Stimulated activated effector memory CD8-positive, alpha-beta T cell treated with anti-CD3 and anti-CD28 coated beads, Interleukin-12 subunit alpha, Interleukin-12 subunit beta, amount 100 ng/mL, for 72 hours (primary cell): ENCODE results near the gene ITGB7.
"Not testable (repeated sequence)": the region's sequence is repeated elsewhere in the genome, so short reads cannot be mapped to it uniquely, and the experiment has no call there.

Source experiments
- ATAC-seq: fragments of 150-1000 bp; cut with Tn5 transposase; 2 replicates; pipeline ENCODE4 v1.10.0; 2021
- DNase-seq, 2 donors: peaks; one replicate each; pipeline ENCODE4 v3.0.0; 2021 to 2022; ENCODE audit warnings: low spot score in 2 of 2
- H3K27ac Mint-ChIP-seq: one replicate; pipeline ENCODE4 v1.8.0; 2022; ENCODE audit warnings: mild to moderate bottlenecking, mixed read lengths
- H3K36me3 Mint-ChIP-seq: one replicate; pipeline ENCODE4 v1.8.0; 2022; ENCODE audit warnings: mild to moderate bottlenecking, mixed read lengths
- H3K4me1 Mint-ChIP-seq: one replicate; pipeline ENCODE4 v1.8.0; 2022; ENCODE audit warnings: mixed read lengths
- H3K4me3 Mint-ChIP-seq: one replicate; pipeline ENCODE4 v1.8.0; 2022; ENCODE audit warnings: mild to moderate bottlenecking, mixed read lengths
- H3K9me3 Mint-ChIP-seq: one replicate; pipeline ENCODE4 v1.8.0; 2022; ENCODE audit warnings: mixed read lengths

The ITGB7 gene

GRCh38 chr12:53214687-53215455 lies 7.8 kb upstream of the ITGB7 start:
- H3K36me3 Mint-ChIP-seq = peaks cover 90% of the 10 kb centered on the region
- H3K9me3 Mint-ChIP-seq = no peaks in the 10 kb centered on the region
- DNase-seq (no peak), ATAC-seq (no peak)
- peak overlapping the region; percentile 94 for H3K27ac Mint-ChIP-seq
- H3K4me1 Mint-ChIP-seq = peaks cover 91% of the 10 kb centered on the region
- H3K4me3 Mint-ChIP-seq = no peak overlapping the region

GRCh38 chr12:53214221-53214620 lies 7.2 kb upstream of the ITGB7 start:
- ATAC-seq = no peak
- H3K4me1 Mint-ChIP-seq = peaks cover 91% of the 10 kb centered on the region
- DNase-seq = no peak
- H3K36me3 Mint-ChIP-seq = peaks cover 86% of the 10 kb centered on the region
- H3K4me3 Mint-ChIP-seq = no peak overlapping the region
- peak overlapping the region; percentile 94 for H3K27ac Mint-ChIP-seq
- no peaks in the 10 kb centered on the region for H3K9me3 Mint-ChIP-seq

- Mint-ChIP-seq H3K27ac (peak overlapping the region; percentile 70), H3K4me3 (no peak overlapping the region), H3K9me3 (no peaks in the 10 kb centered on the region), H3K36me3 (peaks cover 88% of the 10 kb centered on the region), H3K4me1 (peaks cover 91% of the 10 kb centered on the region)
- ATAC-seq (peak; percentile 72), DNase-seq (peak; percentile 73 to 89)
These were observed 6.3 kb upstream of the ITGB7 start for GRCh38 chr12:53213348-53213747.

- no peaks in the 10 kb centered on the region for H3K9me3 Mint-ChIP-seq
- H3K36me3 Mint-ChIP-seq = peaks cover 88% of the 10 kb centered on the region
- no peak for ATAC-seq
- H3K27ac Mint-ChIP-seq = peak overlapping the region; percentile 70
- no peak for DNase-seq
- H3K4me1 Mint-ChIP-seq = peaks cover 91% of the 10 kb centered on the region
- no peak overlapping the region for H3K4me3 Mint-ChIP-seq
These were observed 5.9 kb upstream of the ITGB7 start for GRCh38 chr12:53212931-53213330.

GRCh38 chr12:53211476-53212381 lies 4.7 kb upstream of the ITGB7 start:
- DNase-seq (no peak), ATAC-seq (no peak)
- no peaks in the 10 kb centered on the region for H3K9me3 Mint-ChIP-seq
- H3K36me3 Mint-ChIP-seq = peaks cover 86% of the 10 kb centered on the region
- H3K4me3 Mint-ChIP-seq = no peak overlapping the region
- peaks cover 91% of the 10 kb centered on the region for H3K4me1 Mint-ChIP-seq
- peak overlapping the region; percentile 69 for H3K27ac Mint-ChIP-seq

GRCh38 chr12:53210843-53211242 lies 3.8 kb upstream of the ITGB7 start:
- DNase-seq = no peak
- no peak overlapping the region for H3K4me3 Mint-ChIP-seq
- ATAC-seq = no peak
- no peaks in the 10 kb centered on the region for H3K9me3 Mint-ChIP-seq
- no peak overlapping the region for H3K27ac Mint-ChIP-seq
- peaks cover 86% of the 10 kb centered on the region for H3K36me3 Mint-ChIP-seq
- H3K4me1 Mint-ChIP-seq = peaks cover 91% of the 10 kb centered on the region

- Mint-ChIP-seq H3K27ac (peak overlapping the region; percentile 83), H3K9me3 (no peaks in the 10 kb centered on the region), H3K4me3 (peak overlapping the region; percentile 85), H3K36me3 (peaks cover 86% of the 10 kb centered on the region), H3K4me1 (peaks cover 91% of the 10 kb centered on the region)
- ATAC-seq = peak; percentile 19
- no peak for DNase-seq
These were observed 1.9 kb upstream of the ITGB7 start for GRCh38 chr12:53208877-53209463.

- Mint-ChIP-seq H3K36me3 (peaks cover 86% of the 10 kb centered on the region), H3K4me3 (peak overlapping the region; percentile 85)
- ATAC-seq = no peak
These were observed 1.4 kb upstream of the ITGB7 start for GRCh38 chr12:53208435-53208834.

GRCh38 chr12:53205747-53206419 lies 1.2 kb downstream of the ITGB7 start:
- ATAC-seq (peak; percentile 92), DNase-seq (peak; percentile 57 to 89)
- Mint-ChIP-seq H3K36me3 (peaks cover 81% of the 10 kb centered on the region), H3K27ac (peak overlapping the region; percentile 83), H3K9me3 (no peaks in the 10 kb centered on the region), H3K4me1 (peaks cover 86% of the 10 kb centered on the region), H3K4me3 (peak overlapping the region; percentile 85)

More at GRCh38 chr12:53208435-53208834, 1.4 kb upstream of the ITGB7 start:
- DNase-seq = no peak
- Mint-ChIP-seq H3K4me1 (peaks cover 90% of the 10 kb centered on the region), H3K9me3 (no peaks in the 10 kb centered on the region), H3K27ac (peak overlapping the region; percentile 83)

GRCh38 chr12:53204351-53204750 lies 2.7 kb downstream of the ITGB7 start:
- peaks cover 83% of the 10 kb centered on the region for H3K36me3 Mint-ChIP-seq
- ATAC-seq (no peak), DNase-seq (no peak)
- peak overlapping the region; percentile 83 for H3K27ac Mint-ChIP-seq
- peaks cover 89% of the 10 kb centered on the region for H3K4me1 Mint-ChIP-seq
- H3K9me3 Mint-ChIP-seq = no peaks in the 10 kb centered on the region
- H3K4me3 Mint-ChIP-seq = peak overlapping the region; percentile 85

- Mint-ChIP-seq H3K4me1 (peaks cover 84% of the 10 kb centered on the region), H3K36me3 (peaks cover 92% of the 10 kb centered on the region)
- not testable (repeated sequence) for H3K9me3 Mint-ChIP-seq, DNase-seq, ATAC-seq, H3K4me3 Mint-ChIP-seq, H3K27ac Mint-ChIP-seq
These were observed 4.7 kb downstream of the ITGB7 start for GRCh38 chr12:53202316-53202715.

- Mint-ChIP-seq H3K27ac (peak overlapping the region; percentile 80), H3K4me3 (peak overlapping the region; percentile 69), H3K36me3 (peaks cover 92% of the 10 kb centered on the region)
These were observed 5.4 kb downstream of the ITGB7 start for GRCh38 chr12:53201639-53202038.

GRCh38 chr12:53201177-53201541 lies 5.9 kb downstream of the ITGB7 start:
- H3K4me3 Mint-ChIP-seq = peak overlapping the region; percentile 69
- H3K9me3 Mint-ChIP-seq = no peaks in the 10 kb centered on the region
- no peak for DNase-seq
- peaks cover 92% of the 10 kb centered on the region for H3K36me3 Mint-ChIP-seq
- no peak for ATAC-seq
- H3K4me1 Mint-ChIP-seq = peaks cover 82% of the 10 kb centered on the region
- peak overlapping the region; percentile 80 for H3K27ac Mint-ChIP-seq

More at GRCh38 chr12:53201639-53202038, 5.4 kb downstream of the ITGB7 start:
- DNase-seq = no peak
- Mint-ChIP-seq H3K9me3 (no peaks in the 10 kb centered on the region), H3K4me1 (peaks cover 83% of the 10 kb centered on the region)
- ATAC-seq = no peak

GRCh38 chr12:53200458-53201176 lies 6.4 kb downstream of the ITGB7 start:
- no peak for DNase-seq
- H3K27ac Mint-ChIP-seq = peak overlapping the region; percentile 80
- H3K9me3 Mint-ChIP-seq = no peaks in the 10 kb centered on the region
- H3K4me1 Mint-ChIP-seq = peaks cover 80% of the 10 kb centered on the region
- ATAC-seq = peak; percentile 47
- peaks cover 92% of the 10 kb centered on the region for H3K36me3 Mint-ChIP-seq
- H3K4me3 Mint-ChIP-seq = peak overlapping the region; percentile 69
